GM12892 (cell line): ENCODE data around the gene ARHGEF9.
"Not testable (repeated sequence)": the region's sequence is repeated elsewhere in the genome, so short reads cannot be mapped to it uniquely, and the experiment has no call there.

Source experiments
- POLR2A ChIP-seq: IDR thresholded peaks from 2 replicates; pipeline ENCODE4 v1.6.1; 2011; ENCODE audit warnings: low read depth, low read length, control low read depth
- TAF1 ChIP-seq: IDR thresholded peaks from 2 replicates; pipeline ENCODE4 v1.6.1; 2011; ENCODE audit warnings: low read depth, mild to moderate bottlenecking, control low read depth, low read length, borderline replicate concordance

DNA sequence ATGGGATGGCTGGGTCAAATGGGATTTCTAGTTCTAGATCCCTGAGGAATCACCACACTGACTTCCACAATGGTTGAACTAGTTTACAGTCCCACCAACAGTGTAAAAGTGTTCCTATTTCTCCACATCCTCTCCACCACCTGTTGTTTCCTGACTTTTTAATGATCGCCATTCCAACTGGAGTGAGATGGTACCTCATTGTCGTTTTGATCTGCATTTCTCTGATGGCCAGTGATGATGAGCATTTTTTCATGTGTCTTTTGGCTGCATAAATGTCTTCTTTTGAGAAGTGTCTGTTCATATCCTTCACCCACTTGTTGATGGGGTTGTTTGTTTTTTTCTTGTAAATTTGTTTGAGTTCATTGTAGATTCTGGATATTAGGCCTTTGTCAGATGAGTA, 139.3 kb downstream of the ARHGEF9 start:
- not testable (repeated sequence) for TF ChIP-seq POLR2A, TAF1
